ENCODE measurements around the gene TRAF7. TPM values are rescaled to one million over a fixed set of nuclear protein-coding genes. Genes with fewer than 3 reads are reported as not detected.

The TRAF7 gene
- total RNA-seq, 1 donor from 2014 or later = 63.9 TPM

- no peak for DNase-seq (ENCODE audit: low read depth in 2 of 2)
These were observed 25.7 kb downstream of the TRAF7 start for GRCh38 chr16:2180962-2181923.

GRCh38 chr16:2181952-2182351 is 26.4 kb downstream of the TRAF7 start:
- DNase-seq (ENCODE audit: low read depth in 2 of 2) = no peak

GRCh38 chr16:2183671-2184070 is 28.1 kb downstream of the TRAF7 start:
- no peak for DNase-seq (ENCODE audit: low read depth in 2 of 2)

- no peak for DNase-seq (ENCODE audit: low read depth in 2 of 2)
These were observed 28.8 kb downstream of the TRAF7 start for GRCh38 chr16:2184346-2184745.

- no peak for DNase-seq (ENCODE audit: low read depth in 2 of 2)
These were observed 29.4 kb downstream of the TRAF7 start for GRCh38 chr16:2184962-2185361.

- no peak for DNase-seq (ENCODE audit: low read depth in 2 of 2)
These were observed 30.5 kb downstream of the TRAF7 start for GRCh38 chr16:2186064-2186463.

- DNase-seq (ENCODE audit: low read depth in 2 of 2) = no peak
These were observed 30.9 kb downstream of the TRAF7 start for GRCh38 chr16:2186505-2186904.

GRCh38 chr16:2187212-2187611 is 31.6 kb downstream of the TRAF7 start:
- DNase-seq (ENCODE audit: low read depth in 2 of 2) = no peak

GRCh38 chr16:2188395-2188794 is 32.8 kb downstream of the TRAF7 start:
- no peak for DNase-seq (ENCODE audit: low read depth in 2 of 2)

- DNase-seq (ENCODE audit: low read depth in 2 of 2) = no peak
These were observed 33.8 kb downstream of the TRAF7 start for GRCh38 chr16:2189252-2189893.

- no peak for DNase-seq (ENCODE audit: low read depth in 2 of 2)
These were observed 34.5 kb downstream of the TRAF7 start for GRCh38 chr16:2190002-2190658.

GRCh38 chr16:2190659-2191445 is 35.3 kb downstream of the TRAF7 start:
- no peak for DNase-seq (ENCODE audit: low read depth in 2 of 2)

- DNase-seq (ENCODE audit: low read depth in 2 of 2) = no peak
These were observed 35.8 kb downstream of the TRAF7 start for GRCh38 chr16:2191446-2191706.

- no peak for DNase-seq (ENCODE audit: low read depth in 2 of 2)
These were observed 38.7 kb downstream of the TRAF7 start for GRCh38 chr16:2194166-2194834.

- DNase-seq (ENCODE audit: low read depth in 2 of 2) = peak; percentile 54 to 74
These were observed 39.3 kb downstream of the TRAF7 start for GRCh38 chr16:2194852-2195321.

- no peak for DNase-seq (ENCODE audit: low read depth in 2 of 2)
These were observed 40.0 kb downstream of the TRAF7 start for GRCh38 chr16:2195322-2196161.

- peak in 1 of 2 donors; percentile 24 for DNase-seq (ENCODE audit: low read depth in 2 of 2)
These were observed 40.8 kb downstream of the TRAF7 start, which contains the start of gene CASKIN1 for GRCh38 chr16:2196162-2196980. Gene CASKIN1 (minus strand): TSS chr16:2196605. CDS start chr16:2196432, 173 bp downstream.

GRCh38 chr16:2196981-2197511 is 41.5 kb downstream of the TRAF7 start:
- DNase-seq (ENCODE audit: low read depth in 2 of 2) = no peak

GRCh38 chr16:2197765-2198164 is 42.2 kb downstream of the TRAF7 start:
- DNase-seq (ENCODE audit: low read depth in 2 of 2) = no peak

Measured in lung microvascular endothelial cell (primary cell).